Activated T-helper 1 cell treated with anti-CD3 and anti-CD28 coated beads, Interleukin-12 subunit alpha, Interleukin-12 subunit beta, Interleukin-2, Interleukin-4 antibody, amounts not matched to agents 30 ng/mL and 10 ng/mL and 1 ng/mL, durations not matched to agents 14 hours and 24 hours and 36 hours (primary cell): Measurements from ENCODE around the gene PRSS1. TPM values are rescaled to one million over a fixed set of nuclear protein-coding genes. Genes with fewer than 3 reads are reported as not detected.
"Not testable (repeated sequence)": the region's sequence is repeated elsewhere in the genome, so short reads cannot be mapped to it uniquely, and the experiment has no call there.

Experiments used
- DNase-seq: peaks from one replicate; pipeline ENCODE4 v3.0.0; 2021; ENCODE audit warnings: low spot score
- H3K27ac Mint-ChIP-seq: one replicate; pipeline ENCODE4 v1.8.0; 2021; ENCODE audit warnings: mild to moderate bottlenecking, mixed read lengths
- H3K27me3 Mint-ChIP-seq: one replicate; pipeline ENCODE4 v1.8.0; 2022; ENCODE audit warnings: mild to moderate bottlenecking, moderate library complexity, mixed read lengths; ENCODE audit not compliant: insufficient read depth
- H3K36me3 Mint-ChIP-seq: one replicate; pipeline ENCODE4 v1.8.0; 2021; ENCODE audit warnings: low read depth, mixed read lengths
- H3K4me1 Mint-ChIP-seq: one replicate; pipeline ENCODE4 v1.8.0; 2021; ENCODE audit warnings: low read depth, mixed read lengths
- H3K4me3 Mint-ChIP-seq: one replicate; pipeline ENCODE4 v1.8.0; 2021; ENCODE audit warnings: mild to moderate bottlenecking, moderate library complexity, mixed read lengths
- H3K9me3 Mint-ChIP-seq: one replicate; pipeline ENCODE4 v1.8.0; 2021; ENCODE audit warnings: mixed read lengths
- intact Hi-C: fragments of 100-400 bp; cut with micrococcal nuclease; formaldehyde crosslinking; loops from one replicate; pipeline ENCODE4 v1.15.1; 2024
- total RNA-seq: library from RNA; stranded (reverse); gene quantifications from 2 replicates; pipeline ENCODE4 v1.2.3, GENCODE V29; 2022

Gene PRSS1
- total RNA-seq, 1 donor from 2014 or later: not detected

DNA sequence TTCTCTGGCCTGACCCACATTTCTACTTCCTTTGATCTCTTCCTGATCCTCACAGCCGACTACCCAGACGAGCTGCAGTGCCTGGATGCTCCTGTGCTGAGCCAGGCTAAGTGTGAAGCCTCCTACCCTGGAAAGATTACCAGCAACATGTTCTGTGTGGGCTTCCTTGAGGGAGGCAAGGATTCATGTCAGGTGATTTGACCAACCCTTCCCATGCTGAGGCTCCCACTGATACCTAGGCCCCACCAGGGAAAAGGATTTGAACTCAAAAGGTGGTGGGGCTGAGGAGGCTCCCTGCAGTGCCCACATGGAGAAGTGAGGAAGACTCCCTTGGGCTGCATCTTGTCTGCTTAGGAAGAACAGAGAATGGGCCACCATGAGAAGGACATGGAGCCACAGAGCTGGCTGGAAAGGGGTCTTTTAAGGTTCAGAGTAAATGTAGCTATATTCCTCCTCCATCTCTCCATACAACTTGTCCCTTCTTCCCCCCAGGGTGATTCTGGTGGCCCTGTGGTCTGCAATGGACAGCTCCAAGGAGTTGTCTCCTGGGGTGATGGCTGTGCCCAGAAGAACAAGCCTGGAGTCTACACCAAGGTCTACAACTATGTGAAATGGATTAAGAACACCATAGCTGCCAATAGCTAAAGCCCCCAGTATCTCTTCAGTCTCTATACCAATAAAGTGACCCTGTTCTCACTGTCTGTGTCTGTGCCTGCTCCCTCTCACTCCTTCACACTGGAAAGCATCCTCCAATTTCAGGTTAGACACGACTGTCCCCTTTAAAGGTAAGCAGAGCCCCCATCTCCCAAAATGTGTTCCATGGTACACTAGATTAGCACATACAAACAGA lies 3.3 kb downstream of the PRSS1 start:
- Mint-ChIP-seq H3K4me3 (no peak overlapping the region), H3K9me3 (no peaks in the 10 kb centered on the region), H3K36me3 (no peaks in the 10 kb centered on the region), H3K4me1 (no peaks in the 10 kb centered on the region), H3K27me3 (peaks cover 2% of the 10 kb centered on the region), H3K27ac (peak overlapping the region; percentile 16)
- DNase-seq: no peak
- intact Hi-C loops: no loop called here

DNA sequence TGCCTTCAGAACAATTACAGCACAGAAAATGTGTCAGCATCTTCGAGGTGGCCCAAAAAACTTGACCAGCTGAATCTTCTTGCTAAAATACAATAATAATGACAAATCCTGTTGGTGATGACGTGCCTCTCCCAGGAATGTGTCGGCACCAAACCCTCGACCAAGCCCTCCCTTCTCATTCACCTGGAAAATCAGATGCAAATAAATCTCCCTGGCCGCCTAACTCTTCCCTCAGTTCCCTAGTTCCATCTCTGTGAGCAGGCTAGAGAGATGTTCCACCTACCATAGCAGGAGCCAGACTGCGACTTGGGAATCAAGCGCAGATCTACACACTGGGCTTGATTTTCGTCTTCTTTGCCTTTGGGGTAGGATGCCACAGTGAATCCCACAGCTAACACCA lies 4.1 kb downstream of the PRSS1 start:
- Mint-ChIP-seq H3K4me1 (no peaks in the 10 kb centered on the region), H3K27me3 (peaks cover 2% of the 10 kb centered on the region), H3K27ac (no peak overlapping the region), H3K9me3 (no peaks in the 10 kb centered on the region), H3K36me3 (no peaks in the 10 kb centered on the region), H3K4me3 (no peak overlapping the region)
- no peak for DNase-seq
- intact Hi-C loops: no loop called here

DNA sequence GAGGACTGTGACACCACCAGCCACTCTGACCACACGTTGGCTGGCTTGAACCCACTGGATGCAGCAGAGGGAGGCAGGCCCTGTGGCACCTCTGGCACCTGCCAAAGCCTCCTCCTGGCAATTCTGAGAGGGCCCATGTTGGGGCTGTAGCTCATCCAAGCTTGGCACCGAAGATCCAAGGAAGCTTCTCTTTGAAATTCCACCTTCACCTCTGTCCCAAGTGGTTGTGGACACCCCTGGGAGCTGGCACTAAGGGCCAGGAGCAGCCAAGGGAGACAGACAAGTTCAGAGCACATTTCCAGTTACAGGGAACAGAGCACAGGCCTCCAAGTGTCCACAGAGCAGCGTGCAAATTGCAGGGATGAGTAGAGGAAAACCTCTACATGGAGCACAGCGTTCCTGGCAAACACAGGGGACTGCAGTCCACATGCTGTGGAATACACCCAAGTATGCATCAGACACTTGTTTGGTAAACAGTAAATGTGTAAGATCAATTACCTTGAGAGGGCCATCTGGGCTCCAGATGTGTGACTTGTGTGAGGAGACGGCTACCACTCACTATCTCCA lies 4.7 kb downstream of the PRSS1 start:
- H3K4me3 Mint-ChIP-seq, H3K36me3 Mint-ChIP-seq, H3K4me1 Mint-ChIP-seq, H3K27me3 Mint-ChIP-seq, H3K9me3 Mint-ChIP-seq, intact Hi-C loops, DNase-seq, H3K27ac Mint-ChIP-seq: not testable (repeated sequence)

DNA sequence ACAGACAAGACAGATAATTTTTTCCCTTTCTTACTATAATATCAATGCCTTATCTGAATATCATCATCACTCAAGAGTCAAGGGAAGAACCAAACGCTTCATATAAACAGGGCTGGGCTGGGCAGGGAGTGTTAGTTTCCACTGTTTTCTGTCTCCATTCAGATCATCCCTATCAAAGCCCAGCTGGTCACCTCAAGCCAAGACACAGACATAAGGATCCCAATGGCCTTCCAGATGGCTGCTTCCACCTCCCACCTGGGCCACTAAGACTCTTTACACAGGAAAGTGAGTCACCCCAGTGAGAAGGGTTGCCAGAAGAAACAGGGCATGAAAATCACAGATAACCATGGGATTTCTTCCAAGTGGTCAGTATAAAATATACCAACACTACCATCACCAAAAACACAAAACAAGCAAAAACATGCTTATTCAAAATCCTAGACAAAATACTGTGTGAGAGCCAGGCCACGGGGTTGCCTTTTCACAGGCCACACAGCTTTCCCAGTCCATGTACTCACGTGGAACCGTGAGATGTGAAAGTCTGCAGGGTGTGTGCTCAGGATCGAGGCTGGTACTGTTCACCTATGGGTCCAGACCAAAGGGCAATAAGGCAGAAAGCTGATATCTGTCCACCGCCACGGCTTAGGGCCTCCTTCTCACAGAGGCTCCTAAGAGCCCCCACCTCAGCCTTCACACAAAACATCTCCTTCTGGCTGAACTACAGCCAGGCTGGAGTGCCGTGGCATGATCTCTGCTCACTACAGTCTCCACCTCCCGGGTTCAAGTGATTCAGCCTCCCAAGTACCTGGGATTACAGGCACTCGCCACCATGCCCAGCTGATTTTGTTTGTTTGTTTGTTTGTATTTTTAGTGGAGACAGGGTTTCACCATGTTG lies 5.7 kb downstream of the PRSS1 start:
- Mint-ChIP-seq H3K27ac (no peak overlapping the region), H3K36me3 (no peaks in the 10 kb centered on the region), H3K27me3 (peaks cover 2% of the 10 kb centered on the region), H3K4me1 (no peaks in the 10 kb centered on the region), H3K4me3 (no peak overlapping the region), H3K9me3 (no peaks in the 10 kb centered on the region)
- DNase-seq: no peak
- intact Hi-C loops: no loop called here

DNA sequence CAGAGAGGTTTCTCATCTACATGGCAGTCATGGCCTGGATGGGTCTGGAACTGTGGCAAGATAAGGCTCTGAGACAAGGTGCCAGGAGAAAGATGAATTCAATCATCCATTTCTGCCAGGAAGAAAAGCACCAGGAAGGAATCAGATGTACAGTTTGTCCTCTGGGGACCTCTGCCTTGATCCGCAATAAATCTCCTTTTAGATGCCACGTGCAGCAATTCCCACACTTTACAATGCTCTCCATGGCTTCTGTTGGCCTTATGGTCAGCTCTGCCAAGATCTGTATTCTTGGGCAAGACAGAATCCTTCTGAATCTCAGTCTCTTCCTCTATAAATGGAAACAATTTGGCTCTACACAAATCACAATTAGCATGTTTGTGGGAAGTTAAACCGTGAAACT lies 9.0 kb downstream of the PRSS1 start:
- H3K9me3 Mint-ChIP-seq, H3K4me3 Mint-ChIP-seq, H3K27ac Mint-ChIP-seq, intact Hi-C loops, H3K27me3 Mint-ChIP-seq, H3K4me1 Mint-ChIP-seq, DNase-seq, H3K36me3 Mint-ChIP-seq: not testable (repeated sequence)

DNA sequence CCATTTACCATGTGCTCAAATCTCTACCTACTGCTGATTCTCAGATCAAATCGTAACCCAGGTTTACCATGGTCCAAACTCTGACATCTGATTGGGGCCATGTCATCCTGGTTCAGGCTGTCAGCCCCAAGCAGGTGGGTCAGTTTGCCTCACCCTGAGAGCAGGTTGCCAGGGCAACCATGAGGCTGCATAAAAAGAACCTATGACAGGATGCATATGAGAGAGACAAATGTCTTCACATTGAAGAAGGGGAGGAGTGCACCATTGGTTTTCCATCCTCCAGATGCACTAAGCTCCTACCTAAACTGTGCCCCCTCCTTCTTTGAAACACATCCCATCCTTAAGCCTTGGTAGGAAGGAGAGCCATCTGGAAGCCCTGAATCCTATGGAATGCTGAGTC lies 10.2 kb downstream of the PRSS1 start:
- Mint-ChIP-seq H3K36me3 (no peaks in the 10 kb centered on the region), H3K4me3 (no peak overlapping the region), H3K27me3 (peaks cover 4% of the 10 kb centered on the region), H3K4me1 (no peaks in the 10 kb centered on the region), H3K9me3 (no peaks in the 10 kb centered on the region), H3K27ac (no peak overlapping the region)
- no peak for DNase-seq
- intact Hi-C loops: no loop called here

DNA sequence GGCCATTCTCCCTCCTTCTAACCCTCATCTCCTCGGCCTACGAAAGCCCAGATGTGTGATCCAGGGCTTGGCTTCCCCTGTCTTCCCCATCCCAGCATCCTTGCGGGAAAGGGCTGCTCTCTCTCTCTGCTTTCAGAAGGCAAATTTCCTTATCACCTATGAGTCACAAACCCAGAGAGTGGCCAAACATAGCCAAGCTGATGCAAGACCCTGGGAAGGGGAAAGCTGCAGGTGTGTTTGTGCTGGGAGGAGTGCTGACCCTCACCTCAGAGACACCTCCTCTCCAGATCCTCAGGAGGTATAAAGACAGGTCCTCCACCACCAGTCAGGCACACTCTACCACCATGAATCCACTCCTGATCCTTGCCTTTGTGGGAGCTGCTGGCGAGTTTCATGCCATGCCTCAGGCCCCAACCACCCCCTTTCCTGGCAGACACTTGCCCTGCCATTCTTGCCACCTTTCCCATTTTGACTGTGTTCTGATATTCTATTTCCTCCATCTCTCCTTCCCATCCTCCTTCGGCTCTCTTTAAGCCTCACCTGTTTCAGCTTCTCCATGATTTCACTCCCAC lies 10.9 kb downstream of the PRSS1 start:
- H3K4me1 Mint-ChIP-seq: no peaks in the 10 kb centered on the region
- no peaks in the 10 kb centered on the region for H3K36me3 Mint-ChIP-seq
- DNase-seq: no peak
- no peak overlapping the region for H3K27ac Mint-ChIP-seq
- H3K27me3 Mint-ChIP-seq: peaks cover 4% of the 10 kb centered on the region
- no peak overlapping the region for H3K4me3 Mint-ChIP-seq
- H3K9me3 Mint-ChIP-seq: no peaks in the 10 kb centered on the region
- intact Hi-C loops: no loop called here

DNA sequence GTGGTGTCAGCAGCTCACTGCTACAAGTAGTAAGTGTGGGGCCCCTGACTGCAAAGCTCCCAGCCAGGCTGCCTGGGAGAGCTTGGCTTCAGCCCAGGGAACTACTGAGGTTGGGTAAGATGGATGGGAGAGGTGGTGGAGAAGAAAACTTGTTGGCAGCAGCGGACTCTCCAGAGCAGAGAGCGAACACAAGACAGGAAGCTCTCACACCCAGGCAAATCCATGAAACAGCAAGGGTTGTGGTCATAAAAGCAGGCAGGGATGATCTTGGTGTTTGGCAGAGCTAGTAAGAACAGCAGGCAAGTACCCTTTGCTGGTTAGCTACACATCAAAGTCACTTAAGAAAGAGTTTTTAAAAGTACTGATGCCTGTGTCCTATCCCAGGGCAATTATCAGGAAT lies 12.3 kb downstream of the PRSS1 start:
- H3K36me3 Mint-ChIP-seq, intact Hi-C loops, H3K4me1 Mint-ChIP-seq, H3K4me3 Mint-ChIP-seq, H3K27me3 Mint-ChIP-seq, H3K27ac Mint-ChIP-seq, H3K9me3 Mint-ChIP-seq, DNase-seq: not testable (repeated sequence)

DNA sequence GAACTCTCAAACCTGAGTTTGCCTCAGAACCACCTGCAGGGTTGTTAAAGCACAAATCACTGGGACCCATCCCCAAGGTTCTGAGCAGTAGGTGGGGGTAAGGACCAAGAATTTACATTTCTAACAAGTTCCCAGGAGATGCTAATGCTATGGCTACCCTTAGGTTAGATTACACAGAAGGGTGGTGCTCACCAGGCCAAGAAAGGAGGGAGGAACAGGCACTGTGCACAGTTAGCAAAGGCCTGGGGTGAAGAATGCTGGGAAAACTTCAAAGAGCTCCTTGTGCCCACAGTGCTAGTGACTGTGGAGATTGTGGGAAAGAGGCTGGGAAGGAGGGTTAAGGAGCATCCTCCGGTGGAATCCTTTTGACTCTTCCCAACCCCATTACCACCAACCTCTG lies 12.8 kb downstream of the PRSS1 start:
- peaks cover 2% of the 10 kb centered on the region for H3K27me3 Mint-ChIP-seq
- H3K4me3 Mint-ChIP-seq: no peak overlapping the region
- intact Hi-C loops: no loop called here
- DNase-seq: no peak
- H3K9me3 Mint-ChIP-seq: no peaks in the 10 kb centered on the region
- H3K4me1 Mint-ChIP-seq: no peaks in the 10 kb centered on the region
- H3K27ac Mint-ChIP-seq: no peak overlapping the region
- H3K36me3 Mint-ChIP-seq: no peaks in the 10 kb centered on the region

DNA sequence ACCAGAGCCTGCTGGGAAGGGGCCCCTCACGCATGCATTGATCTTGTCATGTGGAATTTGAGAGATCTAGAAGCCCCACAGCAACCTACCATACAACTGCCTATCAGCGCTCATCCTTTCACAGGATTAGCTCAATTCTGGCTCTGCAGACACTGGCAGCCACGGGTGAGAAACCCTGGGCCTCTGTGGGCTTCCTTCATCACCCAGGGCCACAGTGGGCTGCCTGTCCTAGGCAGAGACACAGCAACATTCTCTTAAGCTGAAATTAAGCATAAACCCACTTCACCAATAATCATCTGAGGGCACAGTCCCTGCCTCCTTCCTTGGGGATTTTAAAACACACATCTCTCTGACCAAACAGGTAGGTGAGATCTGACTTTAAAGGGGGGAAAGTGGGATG lies 18.2 kb downstream of the PRSS1 start:
- Mint-ChIP-seq H3K27ac (no peak overlapping the region), H3K36me3 (no peaks in the 10 kb centered on the region), H3K4me1 (peaks cover 11% of the 10 kb centered on the region), H3K27me3 (peaks cover 8% of the 10 kb centered on the region), H3K4me3 (no peak overlapping the region), H3K9me3 (no peaks in the 10 kb centered on the region)
- no peak for DNase-seq
- intact Hi-C loops: no loop called here

DNA sequence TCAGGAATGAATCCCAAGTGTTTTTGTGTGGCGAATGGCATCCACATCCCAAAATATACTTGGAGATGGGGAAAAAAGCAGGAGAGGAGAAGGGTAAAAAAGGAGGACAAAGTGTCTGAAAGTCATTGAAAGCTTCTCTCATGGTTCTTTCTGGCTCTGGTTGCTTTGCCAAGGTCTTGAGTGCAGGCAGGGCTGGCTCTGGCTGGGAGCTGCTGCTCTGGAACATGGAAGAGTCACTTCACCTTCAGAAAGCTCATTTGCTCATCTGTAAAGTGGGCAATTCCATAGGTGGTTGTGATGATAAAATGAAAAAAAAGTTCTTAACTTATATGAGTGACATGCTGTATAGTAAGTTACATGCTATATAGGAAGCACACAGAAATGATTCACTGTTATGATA lies 18.6 kb downstream of the PRSS1 start:
- Mint-ChIP-seq H3K36me3 (no peaks in the 10 kb centered on the region), H3K9me3 (no peaks in the 10 kb centered on the region), H3K27me3 (peaks cover 8% of the 10 kb centered on the region), H3K4me3 (no peak overlapping the region), H3K27ac (no peak overlapping the region), H3K4me1 (peaks cover 11% of the 10 kb centered on the region)
- DNase-seq: no peak
- intact Hi-C loops: no loop called here

DNA sequence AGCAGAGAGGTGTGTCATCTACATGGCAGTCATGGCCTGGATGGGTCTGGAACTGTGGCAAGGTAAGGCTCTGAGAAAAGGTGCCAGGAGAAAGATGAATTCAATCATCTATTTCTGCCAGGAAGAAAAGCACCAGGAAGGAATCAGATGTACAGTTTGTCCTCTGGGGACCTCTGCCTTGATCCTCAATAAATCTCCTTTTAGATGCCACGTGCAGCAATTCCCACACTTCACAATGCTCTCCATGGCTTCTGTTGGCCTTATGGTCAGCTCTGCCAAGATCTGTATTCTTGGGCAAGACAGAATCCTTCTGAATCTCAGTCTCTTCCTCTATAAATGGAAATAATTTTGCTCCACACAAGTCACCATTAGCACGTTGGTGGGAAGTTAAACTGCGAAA lies 19.6 kb downstream of the PRSS1 start:
- H3K27ac Mint-ChIP-seq, H3K9me3 Mint-ChIP-seq, H3K4me3 Mint-ChIP-seq, DNase-seq, H3K36me3 Mint-ChIP-seq, H3K27me3 Mint-ChIP-seq, intact Hi-C loops: not testable (repeated sequence)
- H3K4me1 Mint-ChIP-seq: peaks cover 11% of the 10 kb centered on the region
